IMR-90 (cell line): ENCODE measurements around the gene SLC29A3.

Source experiments
- BHLHE40 ChIP-seq: fragments of 150-350 bp; IDR thresholded peaks from 2 replicates; pipeline ENCODE4 v1.6.1; 2016; ENCODE audit warnings: mild to moderate bottlenecking, low read depth, low read length
- CEBPB ChIP-seq: IDR thresholded peaks from 2 replicates; pipeline ENCODE4 v1.6.1; 2012; ENCODE audit warnings: low read depth, low read length, improper control_type of control experiment
- FOS ChIP-seq: fragments of 150-350 bp; IDR thresholded peaks from 2 replicates; pipeline ENCODE4 v1.6.1; 2016; ENCODE audit warnings: low read depth, low read length
- MAFK ChIP-seq: IDR thresholded peaks from 2 replicates; pipeline ENCODE4 v1.6.1; 2012; ENCODE audit warnings: low read depth, low read length, improper control_type of control experiment
- NFE2L2 ChIP-seq: fragments of 150-350 bp; IDR thresholded peaks from 2 replicates; pipeline ENCODE4 v1.6.1; 2016; ENCODE audit warnings: low read depth, mild to moderate bottlenecking, low read length
- POLR2A ChIP-seq: IDR thresholded peaks from 2 replicates; pipeline ENCODE4 v1.6.1; 2012; ENCODE audit warnings: mild to moderate bottlenecking, low read depth, low read length
- RAD21 ChIP-seq: IDR thresholded peaks from 2 replicates; pipeline ENCODE4 v1.6.1; 2012; ENCODE audit warnings: low read length, improper control_type of control experiment
- TF ChIP-seq, protein P1 (sequence below): conservative IDR thresholded peaks from 2 replicates; pipeline ENCODE4 v1.5.1; 2012; ENCODE audit warnings: mild to moderate bottlenecking, low read depth, low read length, improper control_type of control experiment
- TF ChIP-seq, protein P2 (sequence below): fragments of 150-350 bp; IDR thresholded peaks from 2 replicates; pipeline ENCODE4 v1.6.1; 2017; ENCODE audit warnings: mild to moderate bottlenecking, antibody characterized with exemption, low read length, low read depth

DNA sequence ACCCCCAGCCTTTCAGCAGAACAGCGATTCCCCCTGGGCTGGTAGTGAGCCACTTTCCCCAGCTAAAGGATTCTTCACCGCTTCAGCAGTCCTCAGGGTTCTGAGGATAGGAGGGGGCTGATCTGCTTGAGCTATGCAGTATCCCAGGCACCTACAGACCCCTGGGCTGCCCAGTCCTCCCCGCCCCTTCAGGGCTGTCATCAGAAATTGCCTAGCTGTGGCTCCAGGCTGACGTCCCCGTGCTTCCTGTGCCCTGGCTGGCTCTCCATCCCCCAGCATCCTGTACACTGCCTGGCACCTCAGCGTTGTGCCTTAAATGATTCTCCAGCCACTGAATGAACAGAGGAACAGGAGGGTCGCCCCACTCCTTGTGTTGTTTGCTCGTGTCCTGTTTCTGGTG lies 39.2 kb downstream of the SLC29A3 start:
- TF ChIP-seq BHLHE40 (no peak), NFE2L2 (no peak), RAD21 (no peak), POLR2A (no peak), MAFK (no peak), CEBPB (no peak), FOS (no peak)
- TF ChIP-seq, protein P1, sequence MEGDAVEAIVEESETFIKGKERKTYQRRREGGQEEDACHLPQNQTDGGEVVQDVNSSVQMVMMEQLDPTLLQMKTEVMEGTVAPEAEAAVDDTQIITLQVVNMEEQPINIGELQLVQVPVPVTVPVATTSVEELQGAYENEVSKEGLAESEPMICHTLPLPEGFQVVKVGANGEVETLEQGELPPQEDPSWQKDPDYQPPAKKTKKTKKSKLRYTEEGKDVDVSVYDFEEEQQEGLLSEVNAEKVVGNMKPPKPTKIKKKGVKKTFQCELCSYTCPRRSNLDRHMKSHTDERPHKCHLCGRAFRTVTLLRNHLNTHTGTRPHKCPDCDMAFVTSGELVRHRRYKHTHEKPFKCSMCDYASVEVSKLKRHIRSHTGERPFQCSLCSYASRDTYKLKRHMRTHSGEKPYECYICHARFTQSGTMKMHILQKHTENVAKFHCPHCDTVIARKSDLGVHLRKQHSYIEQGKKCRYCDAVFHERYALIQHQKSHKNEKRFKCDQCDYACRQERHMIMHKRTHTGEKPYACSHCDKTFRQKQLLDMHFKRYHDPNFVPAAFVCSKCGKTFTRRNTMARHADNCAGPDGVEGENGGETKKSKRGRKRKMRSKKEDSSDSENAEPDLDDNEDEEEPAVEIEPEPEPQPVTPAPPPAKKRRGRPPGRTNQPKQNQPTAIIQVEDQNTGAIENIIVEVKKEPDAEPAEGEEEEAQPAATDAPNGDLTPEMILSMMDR = no peak
- TF ChIP-seq, protein P2, sequence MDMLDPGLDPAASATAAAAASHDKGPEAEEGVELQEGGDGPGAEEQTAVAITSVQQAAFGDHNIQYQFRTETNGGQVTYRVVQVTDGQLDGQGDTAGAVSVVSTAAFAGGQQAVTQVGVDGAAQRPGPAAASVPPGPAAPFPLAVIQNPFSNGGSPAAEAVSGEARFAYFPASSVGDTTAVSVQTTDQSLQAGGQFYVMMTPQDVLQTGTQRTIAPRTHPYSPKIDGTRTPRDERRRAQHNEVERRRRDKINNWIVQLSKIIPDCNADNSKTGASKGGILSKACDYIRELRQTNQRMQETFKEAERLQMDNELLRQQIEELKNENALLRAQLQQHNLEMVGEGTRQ = no peak
